ENCODE measurements around the gene DMD. TPM values are rescaled to one million over a fixed set of nuclear protein-coding genes. Genes with fewer than 3 reads are reported as not detected.

Gene DMD
- total RNA-seq, 1 donor from 2014 or later, result 143 TPM

GRCh38 chrX:31717474-31717873 lies 1493.9 kb downstream of the DMD start:
- no peaks in the 10 kb centered on the region for H3K4me1 ChIP-seq
- no peak for DNase-seq
- H3K27me3 ChIP-seq (ENCODE audit: low read depth), result no peaks in the 10 kb centered on the region
- no peaks in the 10 kb centered on the region for H3K36me3 ChIP-seq
- no peak for TF ChIP-seq CTCF (IDR thresholded peaks at IDR 0.05; ENCODE audit: borderline replicate concordance)
- no peak overlapping the region for H3K27ac ChIP-seq (replicated peaks)
- H3K9me3 ChIP-seq (replicated peaks), result no peaks in the 10 kb centered on the region
- intact Hi-C loops (cut with micrococcal nuclease), result no loop called here
- no peak overlapping the region for H3K4me3 ChIP-seq

GRCh38 chrX:31715675-31716074 lies 1495.7 kb downstream of the DMD start:
- Histone ChIP-seq H3K4me1 (no peaks in the 10 kb centered on the region), H3K27ac (replicated peaks) (no peak overlapping the region), H3K9me3 (replicated peaks) (no peaks in the 10 kb centered on the region), H3K27me3 (ENCODE audit: low read depth) (no peaks in the 10 kb centered on the region), H3K36me3 (no peaks in the 10 kb centered on the region), H3K4me3 (no peak overlapping the region)
- intact Hi-C loops (cut with micrococcal nuclease), result no loop called here
- DNase-seq, result no peak
- TF ChIP-seq CTCF (IDR thresholded peaks at IDR 0.05; ENCODE audit: borderline replicate concordance), result no peak

- Histone ChIP-seq H3K27ac (replicated peaks) (no peak overlapping the region), H3K4me3 (no peak overlapping the region), H3K4me1 (no peaks in the 10 kb centered on the region), H3K36me3 (no peaks in the 10 kb centered on the region), H3K27me3 (ENCODE audit: low read depth) (no peaks in the 10 kb centered on the region), H3K9me3 (replicated peaks) (no peaks in the 10 kb centered on the region)
- intact Hi-C loops (cut with micrococcal nuclease), result no loop called here
- no peak for DNase-seq
- TF ChIP-seq CTCF (IDR thresholded peaks at IDR 0.05; ENCODE audit: borderline replicate concordance), result no peak
Measured at GRCh38 chrX:31714797-31715196, 1496.6 kb downstream of the DMD start.

GRCh38 chrX:31713120-31713519 lies 1498.2 kb downstream of the DMD start:
- TF ChIP-seq CTCF (IDR thresholded peaks at IDR 0.05; ENCODE audit: borderline replicate concordance), result no peak
- Histone ChIP-seq H3K27me3 (ENCODE audit: low read depth) (no peaks in the 10 kb centered on the region), H3K27ac (replicated peaks) (no peak overlapping the region), H3K4me1 (peaks cover 3% of the 10 kb centered on the region), H3K9me3 (replicated peaks) (no peaks in the 10 kb centered on the region), H3K4me3 (no peak overlapping the region), H3K36me3 (no peaks in the 10 kb centered on the region)
- no peak for DNase-seq
- intact Hi-C loops (cut with micrococcal nuclease), result no loop called here

GRCh38 chrX:31711166-31711565 lies 1500.2 kb downstream of the DMD start:
- Histone ChIP-seq H3K9me3 (replicated peaks) (no peaks in the 10 kb centered on the region), H3K4me3 (no peak overlapping the region), H3K27ac (replicated peaks) (no peak overlapping the region), H3K27me3 (ENCODE audit: low read depth) (no peaks in the 10 kb centered on the region), H3K4me1 (peaks cover 14% of the 10 kb centered on the region), H3K36me3 (no peaks in the 10 kb centered on the region)
- no peak for DNase-seq
- intact Hi-C loops (cut with micrococcal nuclease), result no loop called here
- TF ChIP-seq CTCF (IDR thresholded peaks at IDR 0.05; ENCODE audit: borderline replicate concordance), result no peak

GRCh38 chrX:31708116-31708515 lies 1503.2 kb downstream of the DMD start:
- no peaks in the 10 kb centered on the region for H3K27me3 ChIP-seq (ENCODE audit: low read depth)
- no peak for TF ChIP-seq CTCF (IDR thresholded peaks at IDR 0.05; ENCODE audit: borderline replicate concordance)
- DNase-seq, result no peak

More at GRCh38 chrX:31708116-31708515, 1503.2 kb downstream of the DMD start:
- Histone ChIP-seq H3K36me3 (no peaks in the 10 kb centered on the region), H3K4me1 (peaks cover 14% of the 10 kb centered on the region), H3K9me3 (replicated peaks) (no peaks in the 10 kb centered on the region), H3K27ac (replicated peaks) (no peak overlapping the region), H3K4me3 (no peak overlapping the region)
- intact Hi-C loops (cut with micrococcal nuclease), result no loop called here
